Muscle layer of duodenum (tissue), 2 donors: ENCODE results near the gene TTLL11.

Experiments used
- H3K27ac ChIP-seq: one replicate; pipeline ENCODE4 v1.7.0; 2013; ENCODE audit warnings: mild to moderate bottlenecking, low read length
- H3K27me3 ChIP-seq: one replicate; pipeline ENCODE4 v1.7.0; 2013; ENCODE audit warnings: low read depth, mild to moderate bottlenecking, control low read depth, low read length
- H3K36me3 ChIP-seq, 2 donors: one replicate each; pipeline ENCODE4 v1.7.0; 2013; ENCODE audit warnings: low read length in 2 of 2, control low read depth in 1 of 2, mild to moderate bottlenecking in 1 of 2; ENCODE audit not compliant: insufficient read depth in 2 of 2, control insufficient read depth in 1 of 2
- H3K4me1 ChIP-seq, 2 donors: one replicate each; pipeline ENCODE4 v1.7.0; 2013; ENCODE audit warnings: low read length in 2 of 2, mild to moderate bottlenecking in 2 of 2, control low read depth in 1 of 2, moderate library complexity in 1 of 2; ENCODE audit not compliant: insufficient read depth in 2 of 2, control insufficient read depth in 1 of 2
- H3K4me3 ChIP-seq, 2 donors: one replicate each; pipeline ENCODE4 v1.7.0; 2013; ENCODE audit warnings: low read length in 2 of 2, low read depth in 1 of 2, mild to moderate bottlenecking in 1 of 2
- H3K9me3 ChIP-seq, 2 donors: one replicate each; pipeline ENCODE4 v1.7.0; 2013; ENCODE audit warnings: low read length in 2 of 2, control low read depth in 1 of 2, mild to moderate bottlenecking in 1 of 2; ENCODE audit not compliant: control insufficient read depth in 1 of 2
- donor health status: healthy.

Gene TTLL11

DNA sequence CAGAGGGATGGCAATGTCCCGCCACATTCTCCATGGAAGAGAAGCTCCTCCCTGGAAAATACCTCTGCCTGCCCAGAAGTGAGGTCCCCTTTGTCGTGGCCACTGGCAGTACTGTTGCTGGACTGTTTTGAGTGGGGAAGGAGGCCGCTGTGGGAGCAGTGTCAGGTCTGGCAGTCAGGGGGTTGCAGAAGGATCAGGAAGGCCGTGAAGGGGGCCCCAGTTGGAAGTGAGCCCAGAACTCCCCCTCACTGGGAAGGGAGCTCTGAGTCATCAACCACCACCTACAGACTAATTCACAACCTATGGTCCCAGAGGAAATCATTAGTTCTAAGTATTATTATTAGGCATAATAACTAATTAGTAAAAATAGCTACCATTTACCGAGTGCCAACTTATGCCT, 200.4 kb downstream of the TTLL11 start:
- Histone ChIP-seq H3K9me3 (no peaks in the 10 kb centered on the region), H3K4me3 (no peak overlapping the region), H3K4me1 (peaks cover 0 to 8% of the 10 kb centered on the region in 2 donors), H3K36me3 (no peaks in the 10 kb centered on the region), H3K27ac (no peak overlapping the region), H3K27me3 (no peaks in the 10 kb centered on the region)

DNA sequence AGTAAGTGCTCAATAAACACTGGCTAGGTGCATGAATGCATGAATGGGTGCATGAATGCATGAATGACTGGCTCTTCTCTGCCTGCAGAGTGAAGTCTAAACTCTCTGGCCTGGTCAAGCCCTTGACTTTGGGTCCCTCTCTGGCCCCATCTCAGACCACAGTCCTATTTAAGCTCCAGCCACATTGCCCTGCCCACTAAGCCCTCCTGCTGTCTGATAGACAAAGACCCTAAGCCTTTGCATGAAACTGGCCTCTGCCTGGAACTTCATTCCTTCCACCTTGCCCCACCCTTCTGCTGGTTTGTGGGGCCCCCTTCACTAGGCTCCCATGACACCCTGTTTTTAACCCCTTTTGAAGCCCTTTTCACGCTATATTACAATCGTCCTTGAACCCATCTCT, 202.4 kb downstream of the TTLL11 start:
- no peaks in the 10 kb centered on the region for H3K9me3 ChIP-seq
- H3K4me1 ChIP-seq = peaks cover 0 to 11% of the 10 kb centered on the region in 2 donors
- no peak overlapping the region for H3K4me3 ChIP-seq
- H3K27ac ChIP-seq = no peak overlapping the region
- H3K36me3 ChIP-seq = no peaks in the 10 kb centered on the region
- H3K27me3 ChIP-seq = no peaks in the 10 kb centered on the region

DNA sequence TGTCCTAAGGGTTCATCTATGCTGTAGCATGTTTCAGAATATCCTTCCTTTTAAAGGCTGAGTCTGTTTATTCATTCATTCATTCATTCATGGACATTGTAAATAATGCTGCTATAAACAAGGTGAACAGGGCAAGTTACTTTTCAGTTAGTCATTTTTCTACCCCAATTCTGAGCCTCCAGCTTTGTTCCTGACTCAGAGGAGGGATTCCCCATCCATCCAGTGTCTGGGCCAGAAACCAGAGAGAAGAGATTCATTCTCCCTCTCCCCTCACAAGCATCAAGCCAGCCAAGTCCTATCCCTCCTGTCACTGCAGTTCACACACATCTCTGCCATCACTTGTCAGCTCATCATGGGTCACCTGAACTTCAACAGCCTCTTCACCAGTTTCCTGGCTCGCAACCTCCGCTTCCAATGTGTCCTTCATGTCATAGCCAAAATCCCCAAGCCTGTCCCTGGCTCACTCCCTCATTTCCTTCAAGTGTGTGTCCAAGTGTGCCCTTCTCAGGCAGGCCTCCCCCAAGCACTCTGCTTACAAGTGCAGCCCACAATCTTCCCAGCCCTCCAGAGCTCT, 203.0 kb downstream of the TTLL11 start:
- H3K4me3 ChIP-seq = no peak overlapping the region
- H3K4me1 ChIP-seq = peaks cover 0 to 11% of the 10 kb centered on the region in 2 donors
- H3K36me3 ChIP-seq = no peaks in the 10 kb centered on the region
- no peaks in the 10 kb centered on the region for H3K27me3 ChIP-seq
- H3K27ac ChIP-seq = no peak overlapping the region
- H3K9me3 ChIP-seq = no peaks in the 10 kb centered on the region

DNA sequence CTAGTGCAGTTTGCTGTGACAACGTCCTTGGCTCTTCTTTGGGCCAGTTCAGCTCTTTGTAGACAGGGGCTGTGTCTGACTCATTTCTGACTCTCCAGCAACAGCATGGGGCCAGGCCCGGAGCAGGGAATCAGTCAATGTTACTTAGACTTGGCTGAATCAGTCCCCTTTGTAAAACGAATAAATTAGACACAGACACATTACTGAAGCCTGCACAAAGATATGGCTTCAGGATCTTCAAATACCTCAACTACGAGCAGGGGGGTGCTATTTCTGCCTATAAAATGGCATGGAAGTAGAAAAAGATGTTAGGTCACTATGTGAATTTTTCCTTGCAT, 204.7 kb downstream of the TTLL11 start:
- no peaks in the 10 kb centered on the region for H3K9me3 ChIP-seq
- no peak overlapping the region for H3K27ac ChIP-seq
- H3K4me3 ChIP-seq = no peak overlapping the region
- no peaks in the 10 kb centered on the region for H3K27me3 ChIP-seq
- no peaks in the 10 kb centered on the region for H3K36me3 ChIP-seq
- peaks cover 0 to 11% of the 10 kb centered on the region in 2 donors for H3K4me1 ChIP-seq

DNA sequence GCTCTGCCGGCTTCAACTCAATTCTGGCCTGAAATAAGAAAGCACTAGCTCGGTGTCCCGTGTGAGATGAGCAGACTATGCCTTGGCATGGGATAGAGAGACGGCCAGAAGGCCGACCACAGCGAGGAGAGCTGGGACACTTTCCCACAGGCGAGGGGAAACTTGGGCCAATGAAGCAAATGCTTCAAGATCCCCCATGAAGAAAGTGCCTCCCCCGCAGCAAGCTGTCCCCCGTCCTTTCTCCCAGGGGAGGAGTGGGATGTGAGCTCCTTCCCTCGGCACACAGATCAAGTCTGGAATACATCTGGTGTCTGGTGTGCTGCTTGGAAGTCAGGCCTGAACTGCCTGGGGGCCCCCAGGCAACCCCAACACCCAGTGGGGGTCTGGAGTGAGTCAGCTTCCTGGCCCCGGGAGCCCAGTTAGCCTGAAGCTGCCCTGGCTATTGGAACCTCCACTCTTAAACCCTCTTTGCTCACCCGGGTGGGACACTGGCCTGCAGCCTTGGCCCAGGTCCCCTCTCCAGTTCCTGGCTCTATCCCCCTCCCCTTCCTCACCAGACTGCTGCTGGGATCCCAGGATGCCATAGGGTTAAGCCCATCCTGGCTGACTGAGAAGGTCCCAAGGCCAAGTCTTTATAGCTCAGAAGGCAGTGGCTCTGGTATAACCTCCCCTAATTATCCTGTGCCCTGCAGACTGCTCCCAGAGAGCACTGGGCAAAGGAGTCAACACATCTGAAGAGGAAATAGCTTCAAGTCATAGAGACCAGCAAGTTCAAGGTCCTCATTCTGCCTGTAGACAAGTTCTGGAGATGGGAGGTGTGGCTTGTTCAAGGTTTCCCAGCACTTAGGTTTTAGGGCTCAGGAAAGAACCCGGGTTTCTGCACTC, 205.3 kb downstream of the TTLL11 start:
- no peaks in the 10 kb centered on the region for H3K9me3 ChIP-seq
- no peak overlapping the region for H3K27ac ChIP-seq
- peaks cover 0 to 11% of the 10 kb centered on the region in 2 donors for H3K4me1 ChIP-seq

DNA sequence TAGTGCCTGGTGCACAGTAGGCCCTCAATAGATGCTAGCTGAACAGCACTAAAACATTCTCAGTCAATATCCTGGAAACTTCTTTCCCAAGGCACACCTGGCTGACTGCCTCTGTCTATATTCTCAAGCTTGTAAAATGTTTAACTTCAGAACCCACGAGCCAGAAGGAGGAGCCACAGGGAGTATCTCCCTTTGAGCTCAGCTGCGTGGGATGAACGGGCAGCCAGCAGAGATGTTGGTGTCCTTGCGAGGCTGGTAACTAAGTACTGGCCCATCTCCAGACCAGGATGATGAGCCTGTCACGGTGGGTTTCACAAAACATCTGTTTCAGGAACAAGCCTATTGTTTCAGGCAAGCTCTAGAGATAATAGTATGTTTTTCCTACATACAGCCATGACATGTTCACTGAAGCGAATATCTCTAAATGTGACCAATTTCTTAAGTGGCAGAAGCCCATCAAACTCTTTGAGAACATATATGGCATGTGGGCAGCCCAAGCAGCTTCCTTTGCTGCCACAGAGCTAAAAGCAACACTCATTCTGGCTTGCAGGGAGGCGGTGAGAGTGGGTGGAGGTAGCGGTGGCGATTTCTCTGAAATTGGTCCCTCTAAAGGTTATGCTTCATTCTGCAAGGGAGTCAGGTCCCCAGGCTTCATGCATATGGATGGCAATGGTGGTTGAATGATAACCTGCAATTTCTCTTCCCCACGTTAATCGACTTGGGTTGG, 206.2 kb downstream of the TTLL11 start:
- Histone ChIP-seq H3K4me3 (no peak overlapping the region), H3K36me3 (no peaks in the 10 kb centered on the region), H3K4me1 (peaks cover 0 to 11% of the 10 kb centered on the region in 2 donors), H3K9me3 (no peaks in the 10 kb centered on the region), H3K27me3 (no peaks in the 10 kb centered on the region), H3K27ac (no peak overlapping the region)

More for the DNA sequence above, 205.3 kb downstream of the TTLL11 start:
- Histone ChIP-seq H3K27me3 (no peaks in the 10 kb centered on the region), H3K36me3 (no peaks in the 10 kb centered on the region), H3K4me3 (no peak overlapping the region)

DNA sequence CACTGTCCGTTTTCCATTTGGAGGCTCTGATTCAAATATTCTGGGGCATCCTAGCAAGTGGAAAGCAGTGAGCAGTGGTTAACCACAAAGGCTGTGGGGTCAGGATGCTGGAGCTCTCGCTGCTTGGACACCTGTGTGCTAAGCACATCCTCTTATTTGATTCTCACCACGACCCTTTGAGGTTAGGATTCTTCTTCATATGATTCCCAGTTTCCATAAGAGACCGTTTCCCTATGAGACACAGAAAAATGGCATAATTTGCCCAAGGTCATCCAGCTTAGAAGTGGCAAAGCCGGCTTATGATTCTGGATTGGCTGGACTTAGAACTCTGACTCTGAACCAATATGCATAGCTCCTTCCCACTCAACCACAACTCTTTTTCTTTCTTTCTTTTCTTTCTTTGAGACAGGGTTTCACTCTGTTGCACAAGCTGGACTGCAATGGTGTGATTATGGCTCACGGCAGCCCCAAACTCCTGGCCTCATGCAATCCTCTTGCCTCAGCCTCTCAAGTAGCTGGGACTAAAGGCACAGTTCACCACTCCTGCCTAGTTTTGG, 207.7 kb downstream of the TTLL11 start:
- no peak overlapping the region for H3K27ac ChIP-seq
- H3K36me3 ChIP-seq = no peaks in the 10 kb centered on the region
- no peaks in the 10 kb centered on the region for H3K27me3 ChIP-seq
- H3K9me3 ChIP-seq = no peaks in the 10 kb centered on the region
- peaks cover 0 to 11% of the 10 kb centered on the region in 2 donors for H3K4me1 ChIP-seq
- no peak overlapping the region for H3K4me3 ChIP-seq

DNA sequence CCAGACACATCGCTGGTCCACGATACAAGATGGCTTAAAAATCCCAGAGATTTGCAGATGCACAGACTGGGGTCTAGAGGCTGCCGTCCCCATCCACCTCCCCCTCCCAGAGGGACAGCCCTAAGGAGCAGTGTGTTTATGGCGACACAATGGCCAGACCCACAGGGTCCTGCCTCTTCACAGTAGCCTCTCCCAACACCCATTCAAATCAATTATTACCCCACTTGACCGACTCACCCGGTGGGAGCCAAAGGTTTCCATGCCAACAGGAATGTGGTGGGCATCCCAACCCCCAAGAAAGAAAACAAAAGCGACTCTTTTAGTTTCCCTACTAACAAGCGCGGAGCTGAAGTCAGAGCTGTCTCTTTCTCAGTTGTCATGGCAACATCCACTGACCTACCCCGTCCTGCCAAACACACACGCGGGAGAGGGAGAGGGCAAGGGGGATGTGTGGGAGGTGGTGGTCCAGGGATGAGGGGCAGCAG, 209.0 kb downstream of the TTLL11 start:
- peaks cover 0 to 11% of the 10 kb centered on the region in 2 donors for H3K4me1 ChIP-seq
- H3K36me3 ChIP-seq = no peaks in the 10 kb centered on the region
- H3K27ac ChIP-seq = no peak overlapping the region
- H3K27me3 ChIP-seq = no peaks in the 10 kb centered on the region
- no peak overlapping the region for H3K4me3 ChIP-seq
- no peaks in the 10 kb centered on the region for H3K9me3 ChIP-seq

DNA sequence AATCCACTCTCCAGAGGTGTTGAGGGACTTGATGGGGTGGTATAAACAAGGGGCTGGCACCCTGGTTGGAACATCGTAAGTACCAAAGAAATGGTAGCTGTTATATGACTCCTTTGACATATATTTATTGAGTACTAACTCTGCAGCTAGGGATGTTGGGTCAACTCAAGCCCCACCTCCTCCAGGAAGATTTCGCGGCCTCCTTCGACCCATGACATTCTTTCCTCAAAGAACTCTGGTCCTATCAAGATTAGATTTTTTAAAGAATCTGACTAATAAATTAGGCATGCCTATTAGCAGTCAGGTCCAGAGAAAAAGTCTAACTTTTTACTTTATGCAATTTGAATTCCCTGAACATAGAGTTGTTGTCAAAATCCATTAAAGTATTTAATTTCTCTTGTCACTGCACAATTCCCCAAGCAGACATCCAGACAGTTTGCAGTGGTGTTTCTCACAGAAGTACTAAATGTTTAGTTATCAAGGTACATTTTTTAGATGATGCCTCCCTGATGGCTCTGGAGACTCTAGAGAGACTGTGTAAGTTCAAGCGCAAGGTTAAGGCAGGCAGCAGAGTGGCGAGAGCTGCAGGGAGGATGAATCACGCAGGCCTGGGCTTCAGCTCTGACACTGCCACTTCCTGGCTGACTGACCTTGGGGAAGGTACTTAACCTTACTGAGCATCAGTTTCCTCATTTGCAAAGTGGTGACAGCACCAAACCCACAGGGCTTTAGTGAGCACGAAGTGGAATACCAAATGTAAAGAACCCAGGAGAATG, 209.6 kb downstream of the TTLL11 start:
- H3K27me3 ChIP-seq = no peaks in the 10 kb centered on the region
- H3K36me3 ChIP-seq = no peaks in the 10 kb centered on the region
- H3K4me3 ChIP-seq = no peak overlapping the region
- no peaks in the 10 kb centered on the region for H3K9me3 ChIP-seq
- H3K4me1 ChIP-seq = peaks cover 0 to 6% of the 10 kb centered on the region in 2 donors
- H3K27ac ChIP-seq = no peak overlapping the region

DNA sequence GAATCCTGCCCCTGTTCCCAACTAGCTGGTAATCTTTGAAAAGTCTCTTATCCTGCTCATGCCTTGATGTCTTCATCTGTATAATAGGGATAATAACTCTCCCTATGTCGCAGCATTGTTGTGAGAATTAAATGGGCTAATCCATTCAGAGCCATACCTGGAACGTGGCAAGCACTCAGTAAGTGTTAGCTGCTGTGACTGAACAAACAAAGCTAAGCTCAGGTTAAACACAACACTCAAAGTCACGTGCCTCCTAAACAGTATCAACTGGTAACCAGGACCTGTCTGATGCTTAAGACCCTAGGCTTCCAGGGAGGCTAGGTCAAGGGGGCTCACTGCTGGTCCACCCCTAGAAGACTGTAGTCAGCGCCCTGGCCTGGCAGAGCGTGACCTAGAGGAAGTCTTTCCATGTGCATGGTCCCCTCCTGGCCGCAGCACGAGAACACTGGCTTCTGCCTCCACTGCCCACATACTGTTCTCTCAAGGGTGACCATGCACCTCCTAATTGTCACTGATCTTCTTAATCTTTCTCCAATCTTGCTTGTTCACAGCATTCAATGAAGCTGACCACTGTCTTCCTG, 211.1 kb downstream of the TTLL11 start:
- no peaks in the 10 kb centered on the region for H3K9me3 ChIP-seq
- H3K36me3 ChIP-seq = no peaks in the 10 kb centered on the region
- no peaks in the 10 kb centered on the region for H3K27me3 ChIP-seq
- H3K27ac ChIP-seq = no peak overlapping the region
- no peaks in the 10 kb centered on the region for H3K4me1 ChIP-seq
- H3K4me3 ChIP-seq = no peak overlapping the region
